Embryonic facial prominence (tissue), 1 donor: ENCODE measurements around the gene ADAMTSL1.

Experiments used
- DNase-seq: peaks from one replicate; pipeline ENCODE4 v3.0.0-alpha.2; 2016; ENCODE audit errors: extremely low spot score

Gene ADAMTSL1

GRCh38 chr9:18550286-18550685 is 76.3 kb downstream of the ADAMTSL1 start:
- no peak for DNase-seq

DNA sequence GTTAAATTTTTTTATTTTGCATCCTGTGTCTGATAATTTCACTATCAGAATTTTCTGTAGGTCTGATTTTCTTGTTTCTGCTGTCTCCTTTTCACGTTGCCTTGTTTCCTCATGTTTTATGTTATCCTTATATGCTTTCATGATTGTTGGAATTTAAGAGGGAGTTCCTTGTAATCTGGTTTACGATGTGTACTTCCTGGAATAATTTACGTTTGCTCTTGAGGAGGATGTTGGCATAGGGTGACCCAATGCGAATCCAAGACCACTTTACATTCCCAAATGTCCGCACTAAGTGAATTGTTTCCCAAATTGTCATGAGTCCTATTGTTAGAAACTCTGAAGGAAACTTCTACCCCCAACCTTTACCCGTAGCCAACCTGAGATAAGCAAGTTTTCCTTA is 80.3 kb downstream of the ADAMTSL1 start:
- DNase-seq = no peak

DNA sequence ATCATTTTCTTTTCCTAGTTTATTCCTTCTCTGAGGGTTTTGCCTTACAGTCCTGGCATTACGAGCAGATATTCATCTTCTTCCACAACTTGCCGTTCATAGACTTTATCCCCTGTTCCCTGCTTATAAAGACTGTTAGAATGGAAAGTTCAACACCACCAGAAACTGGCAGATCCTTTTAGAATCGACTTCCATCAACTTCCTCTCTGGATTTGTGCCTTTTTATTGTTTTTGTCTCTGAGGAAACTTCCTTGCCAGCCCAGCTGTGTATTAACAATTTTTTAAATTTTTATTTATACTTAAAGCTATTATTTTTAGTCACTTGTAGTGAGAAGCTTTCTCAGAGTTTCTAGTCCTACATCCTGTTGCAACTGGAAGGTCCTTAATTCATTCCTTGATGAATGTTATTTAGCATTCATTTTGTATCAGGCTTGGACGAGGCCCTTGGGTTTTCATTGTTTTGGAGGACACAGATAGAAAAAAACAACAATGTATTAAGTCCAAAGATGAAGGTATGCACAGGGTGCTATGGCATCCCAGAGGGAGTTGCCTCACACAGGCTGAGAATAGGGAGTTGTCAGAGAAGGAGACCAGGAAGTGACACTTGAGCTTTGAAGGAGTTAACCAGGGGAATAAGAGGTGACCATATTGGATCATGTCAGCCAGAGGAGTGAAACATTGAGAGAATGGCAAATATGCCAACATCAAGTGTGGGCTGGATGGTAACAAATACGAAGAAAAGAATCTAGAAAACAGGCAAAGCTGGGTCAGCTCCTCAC is 81.3 kb downstream of the ADAMTSL1 start:
- DNase-seq = no peak

DNA sequence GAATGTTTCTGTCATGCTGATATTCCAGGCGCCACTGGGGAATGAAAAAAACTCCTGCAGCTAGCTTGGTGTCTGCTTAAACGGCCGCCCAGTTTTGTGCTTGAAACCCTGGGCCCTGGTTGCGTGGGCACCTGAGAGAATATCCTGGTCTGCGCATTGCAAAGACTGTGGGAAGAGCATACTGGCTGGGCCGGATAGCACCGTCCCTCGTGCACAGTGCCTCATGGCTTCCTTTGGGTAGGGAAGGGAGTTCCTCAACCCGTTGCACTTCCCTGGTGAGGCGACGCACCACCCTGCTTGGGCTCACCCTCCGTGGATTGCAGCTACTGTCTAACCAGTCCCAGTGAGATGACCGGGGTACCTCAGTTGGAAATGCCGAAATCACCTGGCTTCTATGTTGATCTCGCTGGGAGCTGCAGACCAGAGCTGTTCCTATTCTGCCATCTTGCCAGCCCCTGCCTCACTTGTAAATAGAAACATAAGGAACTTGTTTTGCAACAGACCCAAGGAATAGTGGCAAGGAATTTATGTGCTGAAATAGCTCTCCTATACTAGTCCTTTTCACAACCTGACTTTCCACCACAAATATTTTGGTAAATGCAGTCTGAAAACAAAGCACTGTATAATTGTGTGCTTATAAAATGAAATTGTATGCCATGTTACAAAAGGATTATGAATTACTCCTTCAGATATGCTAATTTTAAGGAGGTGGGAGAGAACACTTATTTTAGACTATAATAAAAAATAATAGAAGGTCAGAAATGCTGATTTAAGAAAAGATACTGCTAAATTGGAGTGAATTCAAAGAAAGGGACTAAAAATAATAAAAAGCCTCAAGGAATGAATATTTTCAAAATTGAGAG is 90.3 kb downstream of the ADAMTSL1 start:
- no peak for DNase-seq

DNA sequence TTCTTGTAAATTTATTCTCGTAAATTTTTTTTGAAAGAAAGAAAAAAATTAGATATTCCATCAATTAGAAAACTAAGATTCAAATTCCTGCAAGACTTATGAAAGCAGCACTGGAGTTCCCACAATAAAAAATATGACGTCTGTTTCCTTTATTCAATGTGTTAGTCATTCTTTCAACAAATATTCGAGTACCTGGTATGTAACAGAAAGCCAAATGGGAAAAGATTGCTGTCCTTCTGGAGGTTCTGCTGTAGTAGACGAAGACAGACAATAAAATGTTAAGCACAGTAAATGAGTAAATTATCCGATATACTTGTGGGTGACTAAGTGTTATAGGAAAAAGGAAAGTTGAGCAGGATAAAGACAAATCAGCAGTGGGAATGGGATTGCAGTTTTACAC is 92.2 kb downstream of the ADAMTSL1 start:
- no peak for DNase-seq

GRCh38 chr9:18568973-18569372 is 95.0 kb downstream of the ADAMTSL1 start:
- no peak for DNase-seq

DNA sequence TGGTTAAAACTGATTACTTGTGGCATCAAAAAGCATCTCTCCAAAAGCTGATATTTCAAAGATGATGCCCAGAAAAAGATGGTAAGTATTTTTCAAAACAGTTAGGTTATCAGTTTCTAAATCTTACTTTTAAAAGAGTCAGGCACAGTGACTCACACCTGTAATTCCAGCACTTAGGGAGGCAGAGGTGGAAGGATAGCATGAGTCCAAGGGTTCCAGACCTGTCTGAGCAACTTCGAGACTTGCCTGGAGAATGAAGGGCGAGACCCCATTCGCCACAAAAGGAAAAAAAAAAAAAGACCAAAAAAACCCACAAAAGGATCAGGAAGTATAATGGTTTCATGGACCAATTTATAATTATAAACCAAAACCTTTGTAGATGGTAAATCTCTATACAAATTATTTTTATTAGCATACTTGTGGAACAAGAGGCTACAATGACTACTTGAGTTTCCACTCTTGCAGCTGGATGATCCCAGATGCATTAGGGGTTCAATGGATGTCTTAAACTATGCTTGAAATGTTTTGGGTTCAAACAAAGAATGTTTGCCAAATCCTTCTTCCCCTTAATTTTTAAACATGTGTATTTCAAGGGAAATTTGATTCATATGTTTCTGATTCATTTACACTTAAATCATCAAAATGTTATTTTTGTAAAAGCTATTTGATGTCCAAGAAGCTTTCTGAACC is 96.1 kb downstream of the ADAMTSL1 start:
- no peak for DNase-seq

DNA sequence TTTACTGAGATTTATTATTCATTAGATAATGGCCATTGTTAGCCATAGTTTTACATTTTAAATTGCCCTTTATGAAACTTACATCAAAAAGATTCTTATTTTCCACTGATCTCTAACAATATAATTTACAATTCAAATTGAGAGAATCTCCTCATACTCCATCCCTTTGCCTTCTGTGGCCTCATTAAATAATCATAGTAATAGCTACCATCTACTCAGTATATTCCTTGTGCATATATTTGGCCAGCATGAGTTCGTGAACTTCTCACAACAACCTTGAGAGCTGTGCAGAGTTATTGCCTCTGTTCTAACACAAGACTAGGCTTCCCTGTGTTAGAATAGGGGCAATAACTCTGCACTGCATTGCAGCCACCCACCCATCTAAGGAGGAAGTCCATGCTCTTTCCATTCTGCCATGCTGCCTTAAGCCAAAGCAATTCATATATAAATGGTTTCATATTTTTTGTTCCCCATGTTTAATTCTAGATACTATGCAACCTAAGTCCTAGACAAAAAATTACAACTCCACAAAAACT is 99.1 kb downstream of the ADAMTSL1 start:
- no peak for DNase-seq

DNA sequence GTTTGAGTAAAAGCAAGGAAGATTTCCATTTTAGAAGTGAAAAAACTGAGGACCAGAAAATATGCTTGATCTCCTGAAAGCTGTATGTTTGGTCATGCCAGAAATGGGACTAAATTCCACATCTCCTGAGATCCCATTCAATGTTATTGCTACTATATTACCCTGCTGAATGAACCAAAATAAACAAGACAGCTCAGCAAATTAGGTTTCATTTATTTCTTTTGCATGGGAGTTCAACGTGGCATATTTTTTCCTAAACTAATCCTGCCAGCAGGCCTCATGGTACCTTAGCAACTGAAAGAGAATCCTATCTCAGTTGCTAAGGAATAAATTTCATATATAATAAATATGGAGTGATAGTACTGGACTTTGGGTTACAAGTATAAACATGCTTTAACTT is 101.7 kb downstream of the ADAMTSL1 start:
- DNase-seq = no peak

DNA sequence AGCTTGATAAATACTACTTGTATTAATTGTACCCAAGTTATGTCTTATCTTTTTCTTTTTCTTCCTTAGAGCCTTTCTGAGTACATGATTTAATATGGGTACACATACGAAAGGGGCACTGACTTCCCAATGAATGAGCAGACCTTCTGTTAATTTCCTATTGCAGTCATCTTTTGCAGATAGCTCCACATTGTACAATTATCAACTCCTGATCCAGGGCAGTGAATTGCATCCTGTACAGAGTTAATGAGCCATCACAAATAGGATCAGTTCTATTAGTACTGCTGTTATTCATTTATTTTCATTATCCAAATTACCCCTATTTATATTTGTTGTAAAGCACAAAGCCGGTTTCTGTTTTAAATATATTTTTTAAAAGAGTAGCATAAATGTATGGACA is 105.6 kb downstream of the ADAMTSL1 start:
- DNase-seq = no peak

DNA sequence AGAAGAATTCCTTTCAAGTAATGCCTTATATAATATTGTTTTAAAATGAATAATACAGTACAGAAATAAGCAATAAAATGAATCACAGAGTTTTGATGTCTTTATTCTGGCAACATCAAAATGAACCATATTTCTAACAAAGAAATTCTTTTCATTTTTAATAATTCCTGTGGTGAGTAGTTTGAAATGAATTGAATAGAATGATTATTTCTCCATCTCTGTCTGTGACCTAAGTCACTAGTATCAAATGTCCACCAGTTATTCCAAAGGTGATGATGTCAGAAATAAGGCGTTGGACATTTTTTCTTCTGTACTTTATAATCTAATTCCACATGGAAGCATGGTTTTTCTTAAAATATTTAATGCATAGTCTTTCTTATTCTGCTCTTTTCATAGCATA is 106.2 kb downstream of the ADAMTSL1 start:
- DNase-seq = no peak

DNA sequence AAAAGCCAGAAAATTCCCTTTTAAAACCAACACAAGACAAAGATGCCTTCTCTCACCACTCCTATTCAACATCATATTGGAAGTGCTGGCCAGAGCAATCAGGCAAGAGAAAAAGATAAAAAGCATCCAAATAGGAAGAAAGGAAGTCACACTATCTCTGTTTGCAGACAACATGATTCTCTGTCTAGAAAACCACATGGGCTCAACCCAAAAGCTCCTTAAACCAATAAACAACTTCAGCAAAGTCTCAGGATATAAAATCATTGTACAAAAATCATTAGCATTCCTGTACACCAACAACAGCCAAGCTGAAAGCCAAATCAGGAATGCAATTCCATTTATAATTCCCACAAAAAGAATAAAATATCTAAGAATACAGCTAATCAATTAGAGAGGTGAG is 112.0 kb downstream of the ADAMTSL1 start:
- no peak for DNase-seq

DNA sequence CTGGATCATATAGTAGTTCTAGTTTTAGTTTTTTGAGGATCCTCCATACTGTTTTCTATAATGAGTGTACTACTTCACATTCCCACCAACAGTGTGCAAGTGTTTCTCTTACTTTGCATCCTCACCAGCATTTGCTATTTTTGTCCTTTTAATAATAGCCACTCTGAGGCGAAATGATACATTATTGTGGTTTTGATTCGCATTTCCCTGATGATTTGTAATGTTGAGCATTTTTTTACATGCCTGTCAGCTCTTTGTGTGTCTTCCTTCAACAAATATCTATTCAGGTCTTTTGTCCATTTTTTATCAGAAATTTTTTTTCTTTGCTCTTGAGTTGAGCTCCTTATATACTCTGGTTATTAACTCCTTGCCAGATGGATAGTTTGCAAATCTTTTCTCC is 114.0 kb downstream of the ADAMTSL1 start:
- DNase-seq = no peak

DNA sequence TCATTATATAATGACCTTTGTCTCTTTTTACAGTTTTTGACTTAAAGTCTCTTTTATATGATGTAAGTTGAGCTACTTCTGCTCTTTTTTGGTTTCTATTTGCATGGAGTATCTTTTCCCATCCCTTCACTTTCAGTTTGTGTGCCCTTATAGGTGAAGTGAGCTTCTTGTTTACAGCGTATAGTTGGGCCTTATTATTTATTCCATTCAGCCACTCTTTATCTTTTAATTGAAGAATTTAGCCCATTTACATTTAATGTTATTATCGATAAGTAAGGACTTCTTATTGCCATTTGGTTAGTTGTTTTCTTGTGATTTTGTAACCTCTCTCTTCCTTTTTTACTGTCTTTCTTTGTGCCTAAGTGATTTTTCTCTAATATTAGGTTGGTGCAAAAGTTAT is 117.3 kb downstream of the ADAMTSL1 start:
- no peak for DNase-seq

- no peak for DNase-seq
Observed at GRCh38 chr9:18594837-18595236, 120.9 kb downstream of the ADAMTSL1 start.

GRCh38 chr9:18595597-18595996 is 121.6 kb downstream of the ADAMTSL1 start:
- DNase-seq = no peak

DNA sequence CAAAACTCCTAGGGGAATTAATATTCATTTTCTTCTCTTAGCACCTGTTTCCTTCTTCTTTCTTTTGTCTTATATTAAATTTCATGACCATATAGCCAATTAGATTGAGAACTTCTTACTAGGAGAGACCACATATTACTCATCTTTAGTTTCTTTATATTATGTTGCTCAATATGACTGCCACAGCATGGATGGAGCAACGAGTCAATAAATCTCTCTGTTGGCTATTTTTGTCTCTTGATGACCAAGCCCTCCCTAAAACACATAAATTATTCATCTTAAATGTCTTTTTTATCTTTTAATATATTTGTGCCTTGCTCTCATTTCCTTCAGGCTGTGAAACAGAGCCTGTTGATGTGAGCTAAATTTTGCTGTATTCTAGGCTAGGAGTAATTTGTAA is 123.0 kb downstream of the ADAMTSL1 start:
- no peak for DNase-seq

GRCh38 chr9:18598969-18599368 is 125.0 kb downstream of the ADAMTSL1 start:
- no peak for DNase-seq

GRCh38 chr9:18601026-18601425 is 127.1 kb downstream of the ADAMTSL1 start:
- no peak for DNase-seq

DNA sequence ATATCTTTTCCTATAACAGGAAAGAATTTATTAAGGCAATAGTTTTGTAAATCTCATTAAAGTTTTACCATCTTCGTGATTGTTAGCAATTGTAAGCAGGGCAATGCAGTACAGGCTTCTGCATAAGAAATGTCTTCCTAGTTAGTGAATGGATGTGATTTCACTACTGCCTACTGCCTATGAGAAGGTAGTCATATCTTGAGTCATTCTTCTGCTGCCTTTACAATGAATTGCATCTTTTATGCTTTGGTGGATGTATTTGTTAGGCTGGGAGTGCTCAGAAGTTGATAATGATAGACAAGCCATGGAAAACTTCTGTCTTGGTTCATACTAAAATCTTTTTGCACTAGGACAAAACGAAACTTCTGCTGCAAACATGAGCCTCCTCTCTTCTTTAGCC is 128.0 kb downstream of the ADAMTSL1 start:
- DNase-seq = no peak

- DNase-seq = no peak
Observed at GRCh38 chr9:18604767-18605730, 131.1 kb downstream of the ADAMTSL1 start.
